HFF-Myc (cell line): ENCODE measurements around the gene ACCSL.

Experiments used
- DNase-seq: peaks from one replicate; pipeline ENCODE4 v3.0.0-alpha.2; 2011; ENCODE audit warnings: low read depth; ENCODE audit errors: extremely low read depth
- H3K4me3 ChIP-seq: replicated peaks from 2 replicates; pipeline ENCODE4 v1.5.1; 2011; ENCODE audit warnings: low read depth, mild to moderate bottlenecking, control low read depth, low read length
- TF ChIP-seq, protein P1 (sequence below): IDR thresholded peaks from 2 replicates; pipeline ENCODE4 v1.5.1; 2012; ENCODE audit warnings: mild to moderate bottlenecking, low read depth, low read length, control low read depth; ENCODE audit errors: missing control alignments

The ACCSL gene

DNA sequence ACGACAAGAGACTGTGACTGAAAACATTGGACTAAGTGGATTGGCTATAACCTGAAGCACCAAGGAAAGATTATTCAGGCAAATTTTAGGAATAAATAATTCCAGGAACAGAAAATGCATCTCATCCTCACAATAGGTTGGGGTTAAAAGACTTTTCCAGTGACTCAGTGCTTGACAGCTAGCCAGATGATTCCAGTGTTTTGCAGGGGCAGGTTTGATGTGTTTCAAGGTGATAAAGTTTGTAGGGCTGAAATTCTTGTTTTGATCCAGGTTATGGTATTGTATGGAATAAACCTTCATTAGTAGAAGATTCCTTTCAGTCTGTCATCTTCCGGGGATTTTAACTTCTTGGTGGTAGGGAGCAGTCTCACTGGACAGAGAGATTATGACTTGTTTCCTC is 50.0 kb downstream of the ACCSL start:
- TF ChIP-seq, protein P1, sequence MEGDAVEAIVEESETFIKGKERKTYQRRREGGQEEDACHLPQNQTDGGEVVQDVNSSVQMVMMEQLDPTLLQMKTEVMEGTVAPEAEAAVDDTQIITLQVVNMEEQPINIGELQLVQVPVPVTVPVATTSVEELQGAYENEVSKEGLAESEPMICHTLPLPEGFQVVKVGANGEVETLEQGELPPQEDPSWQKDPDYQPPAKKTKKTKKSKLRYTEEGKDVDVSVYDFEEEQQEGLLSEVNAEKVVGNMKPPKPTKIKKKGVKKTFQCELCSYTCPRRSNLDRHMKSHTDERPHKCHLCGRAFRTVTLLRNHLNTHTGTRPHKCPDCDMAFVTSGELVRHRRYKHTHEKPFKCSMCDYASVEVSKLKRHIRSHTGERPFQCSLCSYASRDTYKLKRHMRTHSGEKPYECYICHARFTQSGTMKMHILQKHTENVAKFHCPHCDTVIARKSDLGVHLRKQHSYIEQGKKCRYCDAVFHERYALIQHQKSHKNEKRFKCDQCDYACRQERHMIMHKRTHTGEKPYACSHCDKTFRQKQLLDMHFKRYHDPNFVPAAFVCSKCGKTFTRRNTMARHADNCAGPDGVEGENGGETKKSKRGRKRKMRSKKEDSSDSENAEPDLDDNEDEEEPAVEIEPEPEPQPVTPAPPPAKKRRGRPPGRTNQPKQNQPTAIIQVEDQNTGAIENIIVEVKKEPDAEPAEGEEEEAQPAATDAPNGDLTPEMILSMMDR: no peak
- no peak overlapping the region for H3K4me3 ChIP-seq
- no peak for DNase-seq

- no peak overlapping the region for H3K4me3 ChIP-seq
- DNase-seq: no peak
- TF ChIP-seq, protein P1: no peak
Observed at GRCh38 chr11:44101098-44101497, 53.3 kb downstream of the ACCSL start.

DNA sequence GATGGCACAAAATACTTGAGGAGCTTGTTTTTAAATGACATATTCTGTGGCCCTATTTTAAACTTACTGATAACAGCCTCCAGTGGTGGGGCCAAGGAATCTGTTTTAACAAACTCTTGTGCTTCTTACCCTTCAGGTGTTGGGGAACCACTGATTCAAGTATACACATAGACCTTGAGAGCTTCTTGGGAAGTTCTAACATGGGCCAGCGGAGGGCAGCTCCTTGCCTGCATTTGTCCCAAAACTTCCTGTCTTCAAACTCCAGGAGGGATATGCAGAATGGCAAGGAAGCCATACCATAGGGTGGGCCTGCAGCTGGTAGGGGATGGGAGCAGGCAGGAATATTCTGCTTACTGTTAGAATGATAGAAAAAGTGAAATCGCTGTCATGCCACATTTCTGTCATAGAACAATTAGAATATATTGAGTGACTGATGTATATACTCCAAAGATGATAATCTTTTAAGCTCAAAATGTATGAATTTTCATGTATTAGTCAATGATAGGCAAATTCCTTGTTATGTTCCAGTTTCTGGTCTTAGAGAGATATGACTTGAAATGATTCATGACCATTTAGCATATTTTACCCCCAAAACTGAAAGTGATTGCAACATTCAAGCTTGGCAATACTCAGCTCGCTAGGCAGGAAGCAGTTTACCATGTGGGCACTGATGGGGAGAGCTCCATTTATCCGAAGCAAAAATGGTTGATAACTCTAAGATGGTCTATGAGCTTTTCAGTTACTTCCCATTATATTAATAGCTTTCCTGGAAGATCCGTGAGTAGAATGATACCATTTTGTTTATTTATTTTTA is 56.9 kb downstream of the ACCSL start:
- TF ChIP-seq, protein P1: peak; percentile 17
- no peak for DNase-seq
- H3K4me3 ChIP-seq: no peak overlapping the region

DNA sequence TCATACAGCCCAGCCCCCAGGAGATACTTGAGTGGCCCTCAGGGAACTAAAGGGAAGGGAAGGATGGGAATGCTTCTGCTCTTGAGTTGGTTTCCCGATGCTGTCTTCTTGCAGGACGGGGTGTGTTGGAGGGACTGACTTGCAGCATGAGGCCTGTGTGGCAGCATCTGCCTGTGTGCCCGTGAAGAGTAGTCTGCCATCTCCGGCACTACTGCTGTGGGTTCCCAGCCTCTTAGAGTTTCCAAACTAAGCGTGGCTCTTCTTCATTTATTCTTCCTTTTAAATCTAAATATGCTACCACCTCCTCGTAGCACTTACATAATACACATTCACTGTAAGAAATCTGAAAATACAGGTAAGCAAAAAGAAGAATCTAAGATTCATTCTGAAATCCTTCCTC is 60.5 kb downstream of the ACCSL start:
- TF ChIP-seq, protein P1: no peak
- H3K4me3 ChIP-seq: no peak overlapping the region
- DNase-seq: no peak
